ENCODE results near the gene CASZ1.

- no peak for TF ChIP-seq NFXL1 (IDR thresholded peaks at IDR 0.05; ENCODE audit: borderline replicate concordance)
- no peak for TF ChIP-seq SKIL (IDR thresholded peaks at IDR 0.05; ENCODE audit: low read depth, poor library complexity, severe bottlenecking)
- TF ChIP-seq RFX5 (IDR thresholded peaks at IDR 0.05; ENCODE audit: low read depth, low read length) = no peak
These were observed 116.8 kb downstream of the CASZ1 start for GRCh38 chr1:10679496-10680220.
